NCI-H2107 treated with DMSO at 0.1 percent for 48 hours (cell line): ENCODE results near the gene C9orf85.
"Not testable (repeated sequence)": the region's sequence is repeated elsewhere in the genome, so short reads cannot be mapped to it uniquely, and the experiment has no call there.

Source experiments
- DNase-seq: peaks from one replicate; lab custom pipeline; 2025; ENCODE audit not compliant: unreplicated experiment; lab: John Stamatoyannopoulos, UW

C9orf85 gene

DNA sequence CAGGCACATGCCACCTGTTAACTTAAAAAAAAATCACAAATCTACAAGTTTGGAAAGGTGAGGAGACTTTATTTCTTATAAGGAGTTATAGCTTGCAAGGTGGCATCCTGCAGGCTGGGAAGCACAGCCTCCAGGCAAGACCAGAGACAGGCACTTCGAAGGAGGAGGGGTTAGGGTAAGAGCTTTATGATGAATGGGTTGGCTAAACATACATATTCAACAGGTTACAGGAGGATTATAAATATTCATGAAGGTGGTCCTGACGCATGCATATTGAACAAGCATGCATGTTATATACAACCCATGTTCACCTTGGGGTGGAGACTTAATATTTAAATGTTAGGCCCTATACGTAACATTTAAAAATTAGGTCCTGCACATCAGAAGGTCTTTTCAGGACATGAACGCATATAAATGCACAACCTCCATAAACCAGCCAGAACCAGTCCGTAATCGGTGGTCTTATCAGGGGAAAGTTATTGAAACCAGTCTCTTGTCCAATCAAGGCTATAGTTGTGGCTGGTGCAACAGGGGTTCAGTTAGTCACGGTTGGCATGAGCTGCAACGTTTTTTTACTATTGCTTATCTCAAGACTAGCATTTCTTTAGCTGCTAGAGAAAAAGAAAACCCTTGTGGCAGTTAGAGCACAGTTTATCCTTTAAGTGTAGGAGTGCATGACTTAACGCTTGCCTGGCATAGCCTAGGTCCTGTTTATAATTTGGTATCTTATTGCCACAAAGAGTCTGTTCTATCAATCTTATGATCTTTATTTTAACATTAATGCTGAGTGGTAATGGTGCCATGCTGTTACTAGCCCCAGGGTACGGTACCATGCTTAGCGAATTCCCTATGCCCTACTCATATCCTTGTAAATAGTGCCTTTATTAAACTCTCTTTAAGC is 76.3 kb downstream of the C9orf85 start:
- no peak for DNase-seq

DNA sequence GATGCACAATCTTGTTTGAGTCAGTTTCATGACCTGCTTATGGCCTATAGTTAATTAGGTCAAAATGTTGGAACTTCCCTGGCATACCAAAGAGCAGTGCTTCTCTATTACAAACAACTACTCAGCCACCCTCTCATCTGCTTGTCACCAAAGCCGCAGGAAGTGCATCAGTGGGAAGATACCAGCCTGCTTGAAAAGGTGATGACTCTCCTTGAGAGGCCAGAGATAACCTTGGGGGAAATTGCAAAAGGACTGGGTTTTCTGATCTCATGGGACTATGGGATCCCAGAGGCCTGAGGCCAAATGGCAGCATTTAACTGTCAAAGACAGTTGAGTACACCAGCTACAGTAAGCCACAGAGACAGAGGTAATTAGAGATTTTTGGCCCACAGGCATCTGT is 79.0 kb downstream of the C9orf85 start:
- DNase-seq = no peak

DNA sequence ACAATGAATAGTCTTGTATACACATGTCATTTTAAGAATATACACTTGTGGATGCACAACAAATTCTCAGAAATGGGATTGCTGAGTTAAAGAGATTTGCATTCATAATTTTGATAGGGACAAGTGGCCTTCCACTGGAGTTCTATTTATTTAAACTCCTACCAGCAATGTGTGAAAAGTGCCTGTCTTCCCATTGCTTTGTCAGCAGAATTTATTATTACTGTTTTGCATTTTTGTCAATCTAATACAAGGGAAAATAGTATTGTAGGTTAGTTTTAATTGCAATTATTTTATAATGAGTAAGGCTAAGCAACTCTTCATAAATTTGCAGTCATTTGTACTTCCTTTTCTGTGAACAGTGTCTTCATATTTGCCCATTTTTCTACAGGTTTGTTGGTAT is 94.0 kb downstream of the C9orf85 start:
- DNase-seq = no peak

DNA sequence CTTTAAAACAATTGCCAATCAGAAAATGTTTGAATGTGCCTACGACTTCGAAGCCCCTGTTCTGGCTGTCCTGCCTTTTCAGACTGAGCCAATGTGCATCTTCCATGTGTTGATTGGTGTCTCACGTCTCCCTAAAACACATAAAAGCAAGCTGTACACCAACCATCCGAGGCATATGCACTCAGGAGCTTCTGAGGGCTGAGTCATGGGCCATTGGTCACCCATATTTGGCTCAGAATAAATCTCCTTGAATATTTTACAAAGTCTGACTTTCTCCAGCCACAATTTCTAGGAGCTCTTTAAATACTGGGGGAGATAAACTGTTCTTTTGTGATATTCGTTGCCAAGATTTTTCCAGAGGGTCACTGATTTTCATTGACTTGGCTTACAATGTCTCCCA is 95.1 kb downstream of the C9orf85 start:
- no peak for DNase-seq

DNA sequence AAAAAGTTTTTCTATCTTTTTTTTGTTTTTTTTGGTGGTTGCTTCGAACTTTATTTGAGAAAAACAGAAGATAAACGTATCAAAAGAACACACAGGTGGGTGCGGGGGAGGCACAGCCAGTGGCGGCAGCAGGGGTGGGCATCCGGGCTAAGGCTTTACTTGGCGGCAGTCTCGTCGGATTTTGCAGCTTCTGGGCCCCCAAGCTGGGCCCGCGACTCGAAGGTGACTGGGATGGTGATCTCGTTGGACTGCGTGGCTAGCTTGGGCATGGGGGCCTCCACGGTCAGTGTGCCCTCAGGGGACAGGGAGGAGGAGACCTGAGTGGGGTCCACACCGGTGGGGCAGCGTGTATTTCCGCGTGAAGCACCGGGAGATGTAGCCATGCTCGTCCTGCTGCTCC is 96.3 kb downstream of the C9orf85 start:
- DNase-seq = not testable (repeated sequence)

DNA sequence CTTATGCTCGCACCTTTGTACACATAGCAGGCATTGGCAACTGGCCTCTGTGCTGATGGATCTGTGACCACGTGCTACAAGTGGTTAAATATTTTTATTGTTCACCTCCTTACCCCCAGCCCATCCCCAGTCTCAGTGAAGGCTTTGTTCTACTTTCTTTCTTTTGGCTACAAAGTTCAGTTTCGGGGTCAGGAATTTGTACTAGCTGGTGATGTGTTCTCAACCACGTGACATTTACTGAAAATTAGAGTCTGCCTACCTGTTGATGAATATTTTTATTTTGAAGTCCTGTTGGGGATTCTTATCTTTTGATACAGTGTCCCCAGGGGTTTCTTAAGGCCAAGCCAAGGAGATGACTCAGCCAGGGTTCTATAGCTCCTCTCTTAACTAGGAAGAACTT is 101.2 kb downstream of the C9orf85 start:
- no peak for DNase-seq

DNA sequence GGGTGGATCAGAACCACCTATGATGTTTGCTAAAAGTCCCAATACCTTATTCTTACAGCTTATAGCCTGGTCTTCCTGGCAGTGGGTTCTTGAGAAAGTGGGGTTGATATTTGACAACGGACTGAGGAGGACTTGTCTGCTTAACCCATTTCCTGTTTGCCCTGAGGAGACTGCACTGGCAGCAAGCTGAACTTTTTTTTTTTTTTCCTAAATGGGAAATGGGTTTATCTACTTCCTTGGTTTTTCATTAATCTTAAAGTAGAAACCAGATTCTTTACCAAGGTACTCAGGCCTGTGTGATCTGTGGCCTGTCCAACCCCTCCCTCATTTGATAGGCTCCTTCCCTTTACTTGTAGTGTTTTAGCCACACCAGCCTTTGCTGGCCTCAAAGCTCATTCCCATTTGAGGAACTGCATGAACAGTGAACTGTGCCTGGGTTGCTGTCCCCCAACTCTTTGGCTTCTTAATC is 101.9 kb downstream of the C9orf85 start:
- no peak for DNase-seq

DNA sequence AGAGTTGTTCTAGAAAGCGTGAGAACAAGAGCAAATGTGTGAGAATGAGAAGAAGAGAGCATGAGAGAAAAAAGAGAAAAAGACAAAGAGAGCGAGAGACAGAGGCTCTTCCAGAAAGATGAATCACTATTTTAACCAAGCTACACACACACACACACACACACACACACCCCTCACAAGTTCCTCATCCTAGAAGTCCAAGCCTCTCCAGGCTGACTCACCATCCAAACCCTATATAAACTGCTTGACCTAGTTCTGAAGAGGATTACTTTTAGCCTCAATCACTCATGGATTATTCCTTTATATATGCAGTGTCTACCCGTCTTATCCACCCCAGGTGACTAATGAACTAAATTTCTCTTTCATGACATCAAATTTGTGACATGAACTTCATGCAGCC is 111.4 kb downstream of the C9orf85 start:
- no peak for DNase-seq
